GM15510 (cell line): Measurements from ENCODE around the gene PRR3.

Experiments
- POLR2A ChIP-seq: IDR thresholded peaks from 3 replicates; pipeline ENCODE4 v1.6.1; 2011; ENCODE audit warnings: borderline replicate concordance; ENCODE audit not compliant: insufficient read length; ENCODE audit errors: extremely low read depth

Gene PRR3

DNA sequence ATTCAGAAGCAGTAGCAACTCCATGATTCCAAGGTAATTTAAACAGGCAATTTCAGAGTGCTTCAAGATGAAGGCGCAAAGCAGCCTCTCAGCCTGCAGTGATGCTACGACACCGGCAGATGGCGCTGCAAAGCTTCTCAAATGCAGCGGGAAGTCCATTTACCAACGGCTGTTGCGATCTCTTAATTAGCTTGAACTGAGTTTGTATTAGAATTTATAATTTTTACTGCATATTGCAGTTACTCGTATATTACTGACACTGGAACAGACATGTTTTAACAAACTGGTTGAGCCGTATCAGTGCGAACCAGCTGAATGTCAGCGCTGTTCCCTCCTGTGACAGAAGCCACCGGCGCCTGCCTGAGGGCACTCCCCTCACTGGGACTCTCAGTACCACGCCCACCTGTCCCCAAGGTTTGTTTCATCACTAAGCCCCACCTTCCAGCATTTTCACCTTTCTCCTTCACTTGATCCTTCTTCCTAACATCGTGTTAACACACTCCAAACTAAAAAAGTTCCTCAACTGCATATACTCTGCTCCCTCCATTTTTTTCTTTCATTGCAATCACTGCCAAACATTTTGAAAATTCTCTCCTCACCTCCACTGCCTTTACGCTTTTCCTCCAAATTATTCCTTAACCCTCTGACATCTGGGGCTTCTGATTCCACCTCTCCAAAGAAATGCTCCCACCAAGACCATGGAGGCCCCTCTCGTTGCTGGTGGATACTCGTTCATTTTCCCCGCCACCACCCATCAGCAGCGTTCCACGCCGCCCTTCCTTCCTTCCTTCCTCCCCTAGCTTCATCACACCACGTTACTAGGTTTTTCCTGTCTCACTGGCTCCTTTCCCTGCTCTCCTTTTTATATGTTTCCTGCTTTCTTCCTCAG, 15.3 kb upstream of the PRR3 start:
- TF ChIP-seq POLR2A: no peak

GRCh38 chr6:30542404-30542725, 14.7 kb upstream of the PRR3 start:
- no peak for TF ChIP-seq POLR2A

GRCh38 chr6:30542915-30543314, 14.2 kb upstream of the PRR3 start:
- TF ChIP-seq POLR2A: no peak

- no peak for TF ChIP-seq POLR2A
Measured at GRCh38 chr6:30543821-30544220, 13.3 kb upstream of the PRR3 start.

GRCh38 chr6:30544666-30545272, 12.3 kb upstream of the PRR3 start:
- no peak for TF ChIP-seq POLR2A

DNA sequence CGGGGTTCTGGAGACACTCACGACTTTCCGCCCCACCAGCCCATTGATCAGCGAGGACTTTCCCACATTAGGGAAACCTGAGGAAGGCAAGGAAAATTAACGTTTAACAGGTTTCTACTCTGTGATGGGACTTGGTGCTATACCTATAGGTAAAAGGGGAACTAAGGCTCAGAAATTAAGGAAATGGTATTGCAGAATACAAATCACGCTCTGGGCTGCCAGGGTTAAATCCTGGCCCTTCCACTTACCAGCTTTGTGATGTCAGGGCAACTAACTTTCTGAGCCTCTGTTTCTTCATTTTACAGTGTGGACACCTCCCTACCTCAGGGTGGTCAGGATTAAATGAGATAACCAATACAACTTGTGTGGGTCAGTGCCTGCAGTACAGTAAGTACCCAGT, 9.6 kb upstream of the PRR3 start:
- no peak for TF ChIP-seq POLR2A

DNA sequence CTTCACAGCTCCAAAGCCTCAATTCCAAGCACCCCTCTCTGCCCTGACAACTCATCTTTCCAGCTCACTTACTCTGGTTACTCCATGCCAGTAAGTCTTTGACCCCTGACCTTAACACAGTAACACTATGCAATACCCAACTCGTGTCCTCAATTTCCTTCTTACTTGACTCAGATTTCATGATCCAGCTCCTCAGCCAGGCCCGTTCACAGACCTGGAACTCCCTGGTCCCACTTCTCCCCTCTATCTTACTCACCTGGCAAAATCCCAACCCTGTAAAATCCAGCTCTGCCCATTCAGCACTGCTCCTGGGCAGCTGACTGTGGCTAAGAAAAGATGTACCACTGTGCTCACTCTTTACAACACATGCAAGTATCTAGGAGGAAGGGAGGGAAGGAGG, 8.7 kb upstream of the PRR3 start:
- TF ChIP-seq POLR2A: no peak

GRCh38 chr6:30554404-30554803, 2.7 kb upstream of the PRR3 start:
- TF ChIP-seq POLR2A: no peak

GRCh38 chr6:30554962-30555815, 1.9 kb upstream of the PRR3 start:
- TF ChIP-seq POLR2A: no peak

- TF ChIP-seq POLR2A: no peak
Measured at GRCh38 chr6:30555816-30556065, 1.4 kb upstream of the PRR3 start.

DNA sequence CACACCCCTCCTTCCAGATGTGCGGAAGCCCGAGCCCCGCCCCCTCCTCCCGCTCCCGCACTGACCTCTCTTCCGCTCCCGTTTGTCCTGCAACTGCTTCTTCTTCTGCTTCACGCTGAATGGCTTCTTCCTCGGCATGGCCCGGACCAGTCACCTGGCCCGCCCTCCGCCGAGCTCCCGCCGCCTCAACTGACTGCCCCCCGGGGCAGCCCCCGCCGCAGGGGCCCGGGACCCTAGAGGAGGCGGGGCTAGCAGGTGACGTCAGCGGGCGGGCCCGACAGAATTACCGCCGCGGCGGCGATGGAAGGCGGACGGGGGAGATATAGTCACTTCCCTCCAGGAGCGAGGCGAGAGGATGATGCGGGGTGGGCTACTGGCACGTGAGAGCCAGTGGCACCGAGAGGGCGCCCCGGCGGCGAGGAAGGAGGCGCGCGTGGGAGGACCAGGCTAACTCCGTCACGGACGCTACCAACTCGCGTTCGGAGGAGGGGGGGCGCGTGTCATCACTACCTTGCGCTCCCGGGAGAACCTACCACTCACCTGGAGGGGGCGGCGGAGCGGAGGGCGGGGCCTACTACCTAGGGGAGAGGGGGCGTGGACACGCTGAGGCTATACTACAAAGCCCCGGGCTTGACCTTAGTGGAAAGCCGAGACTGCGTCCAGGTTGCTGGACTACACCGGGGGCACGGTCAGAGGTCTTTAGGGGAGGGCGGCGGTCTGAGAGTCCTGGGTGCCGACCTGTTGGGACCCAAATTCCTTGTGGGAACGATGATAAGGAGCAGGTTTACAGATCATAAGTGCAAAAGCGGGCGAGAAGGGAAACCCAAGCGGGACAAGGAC, 809 bp upstream of the PRR3 start, which contains the start of gene GNL1:
TSS of gene GNL1 (minus strand) at position 424 of the 840 bp plus-strand sequence. CDS start at position 138, 286 bp downstream.
- TF ChIP-seq POLR2A: peak; percentile 55

DNA sequence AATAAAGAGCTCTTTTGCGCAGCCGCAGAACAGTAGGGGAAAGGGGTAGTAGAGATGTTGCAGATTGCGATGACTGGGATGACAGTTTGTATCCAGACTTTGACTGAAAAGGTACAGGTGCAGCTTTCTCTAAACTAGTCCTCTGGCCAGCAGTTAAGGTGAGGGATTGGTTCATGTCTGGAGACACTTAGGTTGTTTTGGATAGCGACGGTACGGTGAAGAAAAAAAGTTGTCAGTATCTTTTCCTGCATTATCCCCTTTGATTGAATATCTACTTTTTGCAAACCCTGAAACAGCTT, 537 bp downstream of the PRR3 start:
- no peak for TF ChIP-seq POLR2A

- no peak for TF ChIP-seq POLR2A
Measured at GRCh38 chr6:30560930-30561329, 3.8 kb downstream of the PRR3 start.

GRCh38 chr6:30562470-30563425, 5.7 kb downstream of the PRR3 start:
- no peak for TF ChIP-seq POLR2A
